Muscle of back (tissue), 11 donors: ENCODE results near the gene CAPN2. TPM values are rescaled to one million over a fixed set of nuclear protein-coding genes. Genes with fewer than 3 reads are reported as not detected.

Source experiments
- DNase-seq, 3 donors: peaks; one replicate each; pipeline versions ENCODE4 v3.0.0 to v3.0.0-alpha.2; 2013
- polyA plus RNA-seq, 10 donors: library from polyadenylated mRNA; unstranded; fragments of 120-200 nt; gene quantifications; one replicate each; pipeline ENCODE4 v1.2.1, GENCODE V29; 2013; ENCODE audit not compliant: insufficient read length in 10 of 10

Gene CAPN2
- polyA plus RNA-seq, 10 donors, result 68.6 to 116 (median 103) TPM

- DNase-seq, result peak in 2 of 3 donors; percentile 39 to 95
Measured at GRCh38 chr1:223700942-223701637, 11.2 kb upstream of the CAPN2 start.

- no peak for DNase-seq
Measured at GRCh38 chr1:223702735-223703667, 9.3 kb upstream of the CAPN2 start.

GRCh38 chr1:223703668-223704013 lies 8.7 kb upstream of the CAPN2 start:
- no peak for DNase-seq

GRCh38 chr1:223704921-223705878 lies 7.1 kb upstream of the CAPN2 start:
- peak in 1 of 3 donors; percentile 35 for DNase-seq

GRCh38 chr1:223706077-223706973 lies 6.0 kb upstream of the CAPN2 start:
- peak; percentile 74 to 90 (median 83) for DNase-seq

- DNase-seq, result peak; percentile 64 to 91 (median 72)
Measured at GRCh38 chr1:223707256-223708000, 4.9 kb upstream of the CAPN2 start.

GRCh38 chr1:223708001-223708359 lies 4.4 kb upstream of the CAPN2 start:
- no peak for DNase-seq

GRCh38 chr1:223708651-223709268 lies 3.6 kb upstream of the CAPN2 start:
- no peak for DNase-seq

GRCh38 chr1:223709598-223709997 lies 2.7 kb upstream of the CAPN2 start:
- peak in 1 of 3 donors; percentile 64 for DNase-seq

- no peak for DNase-seq
Measured at GRCh38 chr1:223710179-223711133, 1.9 kb upstream of the CAPN2 start.

GRCh38 chr1:223711173-223711572 lies 1.2 kb upstream of the CAPN2 start:
- DNase-seq, result peak in 2 of 3 donors; percentile 54 to 75

GRCh38 chr1:223711747-223712193 lies 569 bp upstream of the CAPN2 start:
- DNase-seq, result no peak

GRCh38 chr1:223712850-223713474 lies 623 bp downstream of the CAPN2 start:
- DNase-seq, result peak in 1 of 3 donors; percentile 80

- no peak for DNase-seq
Measured at GRCh38 chr1:223713546-223714420, 1.4 kb downstream of the CAPN2 start.

GRCh38 chr1:223714421-223714724 lies 2.0 kb downstream of the CAPN2 start:
- DNase-seq, result no peak

GRCh38 chr1:223714849-223715603 lies 2.7 kb downstream of the CAPN2 start:
- peak in 1 of 3 donors; percentile 71 for DNase-seq
